ENCODE data around the gene CDC20B.

DNA sequence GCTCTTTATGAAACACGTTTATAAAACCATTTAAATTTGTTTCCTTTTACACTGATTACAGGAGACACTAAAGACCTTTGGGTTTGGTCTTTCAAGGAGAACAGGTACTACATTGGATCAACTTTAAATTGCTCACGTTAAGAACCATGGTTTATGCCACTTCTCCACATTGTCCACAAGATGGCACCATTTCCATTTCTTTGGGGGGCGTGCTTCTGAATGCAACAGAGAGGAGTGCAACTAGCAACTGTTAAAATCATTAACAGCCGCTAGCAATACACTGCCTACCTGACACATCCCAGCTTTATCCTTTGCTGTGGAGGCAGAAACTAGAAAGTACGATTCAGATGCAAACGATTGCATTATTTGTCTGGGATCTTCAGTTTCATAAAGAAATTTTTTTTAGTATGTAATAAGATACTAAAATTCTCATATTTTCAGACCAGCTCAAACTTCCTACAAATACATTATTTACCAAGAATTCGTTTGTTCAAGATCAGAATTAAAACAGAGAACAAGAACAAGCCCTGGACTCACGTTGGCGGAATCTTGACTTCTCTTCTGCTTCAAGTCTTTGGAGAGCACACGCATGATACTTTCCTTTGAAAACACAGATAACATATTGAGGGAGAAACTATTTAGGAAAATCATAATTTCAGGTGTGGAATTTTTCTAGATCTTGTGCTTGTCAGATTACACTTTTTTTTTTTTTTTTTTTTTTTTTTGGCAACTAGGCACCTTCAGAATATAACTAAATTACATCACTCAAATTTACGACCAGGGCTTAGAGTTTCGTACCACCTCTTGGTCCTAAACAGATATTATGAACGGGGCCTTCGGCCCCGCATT lies 702 bp downstream of the CDC20B start:
- TF ChIP-seq CTCF (IDR thresholded peaks at IDR 0.05; ENCODE audit: low read depth, low read length, missing input control) (peak; percentile 89), GABPA (IDR thresholded peaks at IDR 0.05 in 1 of 2, conservative IDR thresholded peaks at IDR 0.05 in 1 of 2) (no peak), TAF1 (conservative IDR thresholded peaks at IDR 0.05) (no peak), ZBTB33 (IDR thresholded peaks at IDR 0.05) (no peak), YY1 (IDR thresholded peaks at IDR 0.05) (no peak), REST (IDR thresholded peaks at IDR 0.05) (no peak), HNF4A (conservative IDR thresholded peaks at IDR 0.05) (no peak), EGR1 (IDR thresholded peaks at IDR 0.05; ENCODE audit: low read depth in 2 of 2) (no peak), SP1 (IDR thresholded peaks at IDR 0.05) (no peak)
- TF ChIP-seq, protein P1, sequence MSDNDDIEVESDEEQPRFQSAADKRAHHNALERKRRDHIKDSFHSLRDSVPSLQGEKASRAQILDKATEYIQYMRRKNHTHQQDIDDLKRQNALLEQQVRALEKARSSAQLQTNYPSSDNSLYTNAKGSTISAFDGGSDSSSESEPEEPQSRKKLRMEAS (IDR thresholded peaks at IDR 0.05), result peak; percentile 33

Measured in liver (tissue), 3 donors.